ENCODE results near the gene TSC2. TPM values are rescaled to one million over a fixed set of nuclear protein-coding genes. Genes with fewer than 3 reads are reported as not detected.

The TSC2 gene
- total and polyA plus RNA-seq, 2 of the 13 experiments (the other 11 are each of a cell fraction or from before 2014, with no cell fraction given) = 19.6 to 40.4 TPM

DNA sequence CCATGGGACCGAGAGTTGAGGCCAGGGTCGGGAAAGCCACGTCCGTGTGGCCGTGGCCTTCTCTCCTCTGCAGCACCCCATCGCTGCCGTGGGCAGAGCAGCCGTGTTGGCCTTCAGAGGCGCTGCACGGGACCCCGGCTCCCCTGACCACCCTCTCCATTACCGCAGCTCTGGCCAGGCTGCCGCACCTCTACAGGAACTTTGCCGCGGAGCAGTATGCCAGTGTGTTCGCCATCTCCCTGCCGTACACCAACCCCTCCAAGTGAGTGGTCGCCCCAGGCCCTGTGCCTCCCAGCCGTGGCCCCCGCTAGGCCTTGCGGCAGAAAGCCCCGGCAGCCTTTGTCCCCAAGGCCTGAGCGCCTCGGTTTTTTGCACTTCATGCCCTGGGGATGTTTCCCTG lies 27.8 kb downstream of the TSC2 start (continued):
- TF ChIP-seq HMG20B (CRISPR knock-in tag; conservative IDR thresholded peaks at IDR 0.05) (no peak), ARNT2 (CRISPR knock-in tag; IDR thresholded peaks at IDR 0.05; ENCODE audit: low read depth) (no peak), KLF13 (CRISPR knock-in tag; IDR thresholded peaks at IDR 0.05) (no peak), MTA3 (CRISPR knock-in tag; IDR thresholded peaks at IDR 0.05) (no peak), HMGA1 (CRISPR knock-in tag; conservative IDR thresholded peaks at IDR 0.05) (no peak), SKI (IDR thresholded peaks at IDR 0.05; ENCODE audit: partially characterized antibody) (no peak)

DNA sequence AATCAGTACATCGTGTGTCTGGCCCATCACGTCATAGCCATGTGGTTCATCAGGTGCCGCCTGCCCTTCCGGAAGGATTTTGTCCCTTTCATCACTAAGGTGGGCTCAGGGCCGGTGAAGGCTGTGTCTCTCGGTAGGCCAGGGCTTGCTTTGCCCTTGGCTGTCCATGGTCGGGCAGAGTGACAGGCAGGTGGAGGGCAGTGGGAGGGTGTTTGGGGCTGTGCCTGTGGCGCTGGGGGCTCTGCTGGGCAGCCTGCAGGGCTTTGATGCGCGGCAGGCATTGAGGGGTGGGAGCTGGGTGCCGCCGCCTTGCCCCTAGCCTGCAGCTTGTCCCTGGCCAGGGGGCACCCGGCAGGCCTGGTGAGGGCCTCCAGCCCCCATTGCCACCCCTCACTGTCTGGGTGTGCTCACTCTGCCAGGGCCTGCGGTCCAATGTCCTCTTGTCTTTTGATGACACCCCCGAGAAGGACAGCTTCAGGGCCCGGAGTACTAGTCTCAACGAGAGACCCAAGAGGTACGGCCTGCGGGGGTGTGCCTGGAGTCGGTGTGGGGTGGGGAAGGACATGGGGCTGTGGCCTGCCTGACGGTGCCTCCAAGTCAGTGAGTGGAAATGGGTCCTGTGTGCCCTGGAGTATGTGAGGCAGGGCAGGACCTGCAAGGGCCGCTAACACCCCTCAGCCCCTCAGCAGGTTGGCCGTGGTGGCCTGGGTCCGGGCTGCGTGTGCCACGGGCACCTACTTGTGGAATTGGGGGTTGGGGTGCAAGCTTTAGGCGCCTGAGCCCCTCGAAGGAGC lies 28.5 kb downstream of the TSC2 start:
- no peak for FAIRE-seq
- H4K20me1 ChIP-seq (ENCODE audit: insufficient read depth, low read length) = no peaks in the 10 kb centered on the region
- BruUV-seq (replicated peaks) = TSS peak; percentile 39
- intact Hi-C loops (cut with micrococcal nuclease; ENCODE audit: unreplicated experiment) = no loop called here
- H3K79me2 ChIP-seq (ENCODE audit: insufficient read depth, low read length) = no peaks in the 10 kb centered on the region
- no peak overlapping the region for H3K27ac ChIP-seq (ENCODE audit: extremely low read length, insufficient read depth, low read length)
- in situ Hi-C loops (cut with HindIII; ENCODE audit: extremely low pct_ligation_motif_present, low pct_unique_long_range_greater_than_20kb) = no loop called here
- H3K27me3 ChIP-seq (ENCODE audit: control insufficient read depth in 1 of 2, insufficient read depth in 2 of 2, low read length in 2 of 2) = no peaks in the 10 kb centered on the region
- no peak for ATAC-seq
- peaks cover 14 to 19% of the 10 kb centered on the region in 2 experiments; a peak in 4 of 5 replicates for H3K36me3 ChIP-seq (replicated peaks in 1 of 2; ENCODE audit: control insufficient read depth in 1 of 2, insufficient read depth in 2 of 2, low read length in 2 of 2)
- CTCF ChIA-PET (ENCODE audit: low intra/inter-chr PET ratio, low total read pairs) = no interaction called here
- no peaks in the 10 kb centered on the region for H3K9me3 ChIP-seq (ENCODE audit: low read length)
- 97% methylated on average over 15 of the region's 28 CpGs for WGBS (ENCODE audit: low lambda C conversion rate)
- TF ChIP-seq ZNF274 (CRISPR knock-in tag; IDR thresholded peaks at IDR 0.05) (no peak), AGO2 (optimal IDR thresholded peaks at IDR 0.05; ENCODE audit: low read depth, low read length) (peak; percentile 59)
- POLR2A ChIA-PET = no interaction called here
- H2AFZ ChIP-seq (ENCODE audit: low read length) = no peak overlapping the region
- H3K4me3 ChIP-seq (replicated peaks in 1 of 3; ENCODE audit: insufficient read depth in 1 of 3, low read depth in 2 of 3, low read length in 3 of 3) = no peak overlapping the region
- no peaks in the 10 kb centered on the region for H3K4me1 ChIP-seq (ENCODE audit: insufficient read depth, low read length)
- no peak overlapping the region for H3K9ac ChIP-seq (ENCODE audit: insufficient read depth, low read depth, low read length)
- no peak overlapping the region for H3K4me2 ChIP-seq (ENCODE audit: low read depth, low read length)
- DNase-seq (ENCODE audit: low spot score) = no peak
